GM21786 (cell line): Measurements from ENCODE around the gene FARP1.

Experiments
- ATAC-seq: cut with Tn5 transposase; IDR thresholded peaks from one replicate; pipeline ENCODE4 v1.9.1; 2021; ENCODE audit not compliant: unreplicated experiment

The FARP1 gene

DNA sequence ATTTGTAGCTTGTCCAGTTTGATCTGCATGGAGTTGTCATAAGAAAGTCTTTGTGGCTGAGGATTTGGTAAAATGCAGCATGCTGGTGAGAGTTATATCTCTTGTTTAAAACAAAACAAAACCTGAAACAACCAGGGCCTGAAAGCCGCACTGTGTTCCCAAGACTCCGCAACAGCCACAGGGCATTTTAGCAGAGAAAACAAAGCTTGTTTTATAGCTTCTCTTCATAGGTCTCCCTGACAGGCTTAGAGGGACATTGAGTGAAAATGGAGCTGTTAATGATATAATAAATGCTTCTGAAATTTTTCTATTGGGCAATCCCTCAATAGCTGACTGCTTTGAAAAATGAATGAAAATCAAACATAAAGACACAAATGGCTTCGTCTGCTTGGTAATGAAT, 182.8 kb downstream of the FARP1 start:
- ATAC-seq, result no peak

DNA sequence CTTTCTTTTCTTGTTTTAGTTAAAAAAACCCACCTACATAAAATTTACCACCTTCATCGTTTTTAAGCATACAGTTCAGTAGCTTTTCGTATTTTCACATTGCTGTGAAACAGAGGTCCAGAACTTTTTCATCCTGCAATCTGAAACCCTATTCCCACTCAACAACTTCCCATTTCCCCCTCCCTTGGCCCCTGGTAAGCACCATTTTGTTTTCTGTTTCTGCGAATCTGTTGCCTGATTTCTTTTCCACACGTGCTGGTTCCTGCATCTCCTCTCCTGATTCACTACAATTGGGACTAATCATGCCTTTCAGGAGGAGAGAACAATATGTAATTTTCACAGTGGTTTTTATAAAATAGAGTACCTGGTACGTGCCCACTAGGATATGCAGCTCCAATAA, 183.4 kb downstream of the FARP1 start:
- no peak for ATAC-seq

DNA sequence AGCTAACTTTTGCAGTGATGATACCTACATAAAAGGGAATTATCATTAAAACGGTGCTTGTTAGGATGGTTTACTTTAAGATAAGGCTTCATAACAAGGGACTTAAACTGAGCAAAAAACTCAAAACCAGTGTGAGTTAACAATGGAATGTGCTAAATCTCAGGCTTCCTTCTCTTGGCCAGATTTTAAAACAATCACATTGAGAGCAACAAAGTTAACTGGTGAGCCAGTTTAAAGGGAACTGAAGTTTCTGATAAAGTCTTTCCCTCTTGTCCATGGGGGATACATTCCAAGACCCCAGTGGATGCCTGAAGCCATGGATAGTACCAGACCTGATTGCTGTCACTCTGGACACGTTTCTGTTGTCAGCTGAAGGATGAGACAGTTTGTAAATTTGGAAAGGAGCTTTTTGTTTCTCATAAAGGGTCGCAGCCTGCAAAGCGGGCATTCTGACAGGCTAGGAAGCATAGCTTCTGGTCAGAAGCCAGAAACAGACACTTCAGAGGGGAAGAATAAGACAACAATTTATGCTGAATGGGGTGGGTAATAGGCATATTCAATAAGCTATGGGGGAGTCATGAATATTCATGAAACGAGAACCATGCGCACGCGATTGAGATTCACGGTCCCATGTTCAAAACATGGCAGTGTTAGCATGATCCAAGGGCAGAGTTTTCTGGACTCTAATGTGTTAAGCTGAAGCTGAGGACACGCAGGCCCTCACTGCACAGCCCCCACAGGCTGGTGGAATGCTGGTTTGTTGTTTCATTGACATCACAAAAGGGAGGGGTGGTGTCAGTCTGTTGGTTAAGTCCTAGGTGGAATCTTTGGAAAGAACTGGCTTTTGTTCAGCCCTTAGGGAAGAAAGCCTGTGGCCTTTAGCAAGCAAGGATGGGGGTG, 184.7 kb downstream of the FARP1 start:
- no peak for ATAC-seq

DNA sequence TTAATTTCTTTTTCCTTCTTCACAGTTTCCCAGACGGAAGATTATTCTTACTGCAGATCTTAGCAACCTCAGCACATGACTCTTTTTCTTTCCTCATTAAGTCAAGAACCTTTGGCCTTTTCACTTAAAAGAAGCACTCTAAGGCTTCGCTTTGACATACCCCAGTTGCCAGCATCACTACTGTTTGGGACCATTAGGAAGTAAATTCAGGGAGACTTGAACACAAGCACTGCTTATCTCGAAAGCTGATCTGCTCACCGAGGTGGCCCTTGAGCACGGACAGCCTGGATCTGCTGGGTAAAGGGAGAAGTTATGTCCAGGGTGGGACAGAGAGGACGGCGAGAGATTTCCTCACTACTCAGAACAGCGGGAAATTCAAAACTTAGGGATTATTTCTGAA, 185.6 kb downstream of the FARP1 start:
- ATAC-seq, result no peak

DNA sequence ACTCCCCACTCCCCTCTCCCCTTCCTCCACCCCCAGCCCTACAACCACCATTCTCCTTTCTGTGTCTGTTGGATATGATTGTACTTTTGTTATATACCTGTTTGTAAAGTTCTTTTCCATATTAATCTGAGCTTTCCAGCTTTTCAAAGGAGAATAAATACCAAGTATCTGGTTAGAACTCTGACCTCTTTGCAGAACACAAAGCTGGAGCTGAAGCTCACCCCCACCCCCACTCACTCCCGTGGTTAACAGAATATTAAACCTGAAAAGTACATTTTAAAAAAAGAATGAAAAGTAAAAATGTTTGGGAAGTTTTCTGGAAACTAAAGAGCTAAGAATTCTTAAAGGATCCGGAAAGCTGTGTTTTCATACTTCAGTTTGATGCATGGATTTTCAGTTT, 189.3 kb downstream of the FARP1 start:
- no peak for ATAC-seq

DNA sequence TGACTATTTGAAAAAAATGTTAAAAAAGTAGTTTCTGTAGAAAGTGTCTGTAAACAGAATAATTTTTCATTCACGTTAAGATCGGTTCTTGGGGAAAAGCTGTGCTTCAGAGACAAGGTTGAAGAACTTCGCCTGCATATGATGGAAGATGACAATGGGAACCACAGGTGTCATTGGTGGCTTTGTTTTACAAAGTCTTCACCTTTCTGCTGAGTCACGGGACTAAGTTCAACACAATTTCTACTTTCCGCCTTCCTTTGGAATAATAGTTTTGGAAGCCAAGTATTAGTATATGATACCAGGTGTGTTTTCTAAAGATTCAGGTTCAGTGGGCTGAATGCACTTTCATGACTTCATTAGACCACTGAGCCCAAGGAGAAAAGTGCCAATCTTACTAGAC, 189.8 kb downstream of the FARP1 start:
- no peak for ATAC-seq

DNA sequence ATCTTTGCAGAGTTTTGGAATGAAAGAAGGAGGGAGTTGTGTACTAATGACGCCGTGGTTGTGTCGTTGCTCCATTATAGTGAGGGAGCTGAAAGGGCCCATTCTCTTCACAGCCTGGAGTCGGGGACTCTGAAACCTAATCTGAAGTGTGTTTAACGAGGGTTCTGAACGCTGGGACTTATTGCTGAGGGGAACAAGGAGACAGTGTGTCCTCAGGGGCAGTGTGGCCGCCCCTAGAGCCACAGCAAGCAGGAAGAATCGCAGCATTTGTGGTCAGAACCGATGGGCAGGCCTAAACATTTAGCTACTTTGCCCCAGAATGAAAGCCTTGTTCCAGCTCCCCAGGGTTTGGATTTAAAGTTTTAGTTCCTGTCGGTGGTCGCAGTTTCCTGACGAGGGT, 190.6 kb downstream of the FARP1 start:
- ATAC-seq, result no peak

DNA sequence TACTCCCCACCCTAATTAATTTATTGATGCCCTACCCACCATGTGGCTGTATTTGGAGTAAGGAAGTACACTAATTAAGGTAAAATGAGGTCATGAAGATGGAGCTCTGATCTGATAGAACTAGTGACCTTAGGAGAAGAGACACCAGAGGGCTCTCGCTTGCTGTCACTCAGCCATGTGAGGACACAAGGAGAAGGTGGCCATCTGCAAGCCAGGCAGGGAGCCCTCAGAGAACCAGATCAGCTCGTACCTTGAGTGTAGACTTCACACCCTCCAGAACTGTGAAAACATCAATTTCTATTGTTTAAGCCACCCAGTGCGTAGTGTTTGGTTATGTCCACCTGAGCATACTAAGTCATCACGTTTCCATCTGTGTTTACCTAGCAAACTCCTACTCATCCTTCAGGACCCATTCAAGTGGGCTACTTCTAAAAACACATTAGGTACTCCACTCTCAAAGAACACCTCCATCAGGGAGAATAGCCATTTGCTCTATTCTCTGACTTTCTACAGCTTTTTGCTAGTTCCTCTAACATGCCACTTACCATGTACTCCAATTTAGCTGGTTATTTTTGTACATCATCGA, 191.8 kb downstream of the FARP1 start:
- no peak for ATAC-seq

DNA sequence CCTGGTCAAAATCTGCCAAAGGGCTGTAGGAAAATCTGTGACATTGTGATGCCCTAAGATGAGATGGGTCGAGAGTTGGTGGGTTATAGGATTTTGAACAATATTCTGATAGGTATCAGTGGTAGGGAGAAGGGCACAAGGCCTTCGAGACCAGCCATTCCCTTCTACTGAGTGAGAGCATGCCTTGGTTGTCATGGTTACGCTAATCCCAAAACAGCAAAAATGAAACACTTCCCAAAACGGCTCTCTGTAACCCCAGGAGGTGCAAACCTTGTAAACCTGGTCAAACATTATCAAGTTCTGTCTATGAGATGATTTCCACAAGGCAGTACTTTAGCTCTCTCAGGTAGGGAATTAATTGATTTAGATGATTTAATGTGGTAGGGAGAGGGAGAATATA, 192.8 kb downstream of the FARP1 start:
- ATAC-seq, result no peak

DNA sequence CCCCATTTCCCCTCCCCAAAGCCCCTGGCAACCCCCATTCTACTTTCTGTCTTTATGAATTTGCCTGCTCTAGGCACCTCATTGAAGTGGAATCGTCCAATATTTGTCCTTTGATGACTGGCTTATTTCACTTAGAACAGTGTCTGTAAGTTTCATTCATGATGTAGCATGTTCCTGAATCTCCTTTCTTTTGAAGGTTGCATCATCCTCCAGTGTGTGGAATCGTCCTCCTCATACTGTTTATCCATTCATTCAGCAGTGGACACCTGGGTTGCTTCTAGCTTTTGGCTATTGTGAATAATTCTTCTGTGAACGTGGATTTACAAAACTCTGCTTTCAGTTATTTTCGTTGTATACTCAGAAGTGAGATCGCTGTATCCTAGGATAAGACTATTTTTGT, 195.4 kb downstream of the FARP1 start:
- no peak for ATAC-seq

DNA sequence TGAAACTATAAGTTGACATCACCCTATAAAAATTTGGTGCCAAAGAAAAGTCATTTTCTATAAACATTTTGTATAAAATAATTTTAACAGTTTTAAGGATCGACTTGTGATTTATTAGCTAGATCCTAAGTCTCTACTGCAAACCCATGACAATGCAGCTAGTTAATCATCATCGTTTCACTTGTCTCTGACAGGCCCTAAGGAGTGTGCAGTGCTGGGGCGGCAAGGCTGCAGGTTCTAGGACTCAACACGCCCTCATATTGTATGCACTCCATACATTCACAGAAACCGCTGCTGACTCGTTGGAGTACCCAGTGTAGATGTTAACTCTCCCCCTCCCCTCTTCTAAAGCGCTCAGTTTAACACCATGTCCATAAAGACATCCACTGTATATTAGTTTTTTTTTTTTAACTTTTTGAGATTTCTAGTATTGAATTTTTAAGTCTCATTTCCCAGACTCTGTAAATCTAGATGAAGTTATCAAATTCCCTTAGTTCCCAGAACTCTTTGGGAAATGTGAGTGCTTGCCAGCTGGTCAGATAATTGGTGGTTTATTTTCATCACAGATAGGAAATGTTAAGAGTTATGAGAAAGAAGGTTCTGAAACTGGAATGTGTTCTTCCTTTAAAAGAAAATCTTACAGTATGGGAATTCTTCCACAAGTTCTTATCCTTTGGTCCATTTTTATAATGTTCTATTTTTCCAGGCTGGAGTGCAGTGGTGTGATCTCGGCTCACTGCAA, 197.0 kb downstream of the FARP1 start:
- no peak for ATAC-seq

DNA sequence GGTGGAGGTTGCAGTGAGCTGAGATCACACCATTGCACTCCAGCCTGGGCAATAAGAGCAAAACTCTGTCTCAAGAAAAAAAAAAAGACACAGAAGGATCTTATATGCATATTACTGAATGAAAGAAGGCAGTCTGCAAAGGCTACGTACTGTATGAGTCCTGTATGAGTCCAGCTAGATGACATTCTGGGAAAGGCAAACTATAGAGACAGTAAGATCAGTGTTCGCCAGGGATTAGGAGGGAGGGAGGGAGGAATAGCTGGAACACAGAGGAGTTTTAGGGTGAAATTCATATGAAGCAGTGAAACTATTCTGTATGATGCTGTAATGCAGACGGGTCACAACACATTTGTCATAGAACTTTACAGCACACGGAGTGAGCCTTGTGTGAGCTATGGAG, 200.1 kb downstream of the FARP1 start:
- no peak for ATAC-seq

DNA sequence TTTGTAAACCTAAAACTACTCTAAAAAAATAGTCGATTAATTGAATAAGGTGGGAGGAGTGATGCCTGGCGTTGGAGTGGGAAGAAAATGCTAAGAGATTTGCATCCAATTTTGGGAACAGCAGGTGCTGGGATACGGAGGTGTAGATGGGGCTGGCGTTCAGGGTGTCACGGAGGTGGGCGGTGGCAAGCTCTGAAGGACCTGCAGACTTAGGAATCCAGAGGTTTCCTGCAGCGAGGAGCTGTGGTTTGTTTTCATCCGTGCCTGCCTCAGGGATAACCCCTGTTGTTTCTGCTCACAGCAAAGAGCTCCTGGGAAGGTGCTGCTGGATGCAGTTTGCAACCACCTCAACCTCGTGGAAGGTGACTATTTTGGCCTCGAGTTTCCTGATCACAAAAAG, 200.6 kb downstream of the FARP1 start:
- no peak for ATAC-seq

DNA sequence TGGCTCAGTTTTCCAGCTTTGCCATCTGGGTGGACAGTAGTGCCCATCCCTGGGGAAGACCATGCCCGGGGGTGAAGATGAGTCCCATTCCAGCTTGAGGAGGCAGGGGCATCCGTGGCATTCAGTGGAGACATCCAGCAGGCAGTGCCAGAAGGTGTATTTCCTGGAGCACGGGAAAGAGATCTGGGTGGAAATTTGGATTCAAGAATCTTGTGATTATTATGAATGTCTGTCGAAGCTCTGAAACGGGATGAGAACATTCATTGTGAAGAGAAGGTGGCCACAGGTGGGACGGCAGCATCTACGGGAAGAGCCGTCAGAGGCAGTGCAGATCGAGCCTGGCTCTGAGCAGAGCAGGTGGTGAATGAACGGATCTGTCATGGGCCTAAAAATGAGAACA, 201.5 kb downstream of the FARP1 start:
- no peak for ATAC-seq

DNA sequence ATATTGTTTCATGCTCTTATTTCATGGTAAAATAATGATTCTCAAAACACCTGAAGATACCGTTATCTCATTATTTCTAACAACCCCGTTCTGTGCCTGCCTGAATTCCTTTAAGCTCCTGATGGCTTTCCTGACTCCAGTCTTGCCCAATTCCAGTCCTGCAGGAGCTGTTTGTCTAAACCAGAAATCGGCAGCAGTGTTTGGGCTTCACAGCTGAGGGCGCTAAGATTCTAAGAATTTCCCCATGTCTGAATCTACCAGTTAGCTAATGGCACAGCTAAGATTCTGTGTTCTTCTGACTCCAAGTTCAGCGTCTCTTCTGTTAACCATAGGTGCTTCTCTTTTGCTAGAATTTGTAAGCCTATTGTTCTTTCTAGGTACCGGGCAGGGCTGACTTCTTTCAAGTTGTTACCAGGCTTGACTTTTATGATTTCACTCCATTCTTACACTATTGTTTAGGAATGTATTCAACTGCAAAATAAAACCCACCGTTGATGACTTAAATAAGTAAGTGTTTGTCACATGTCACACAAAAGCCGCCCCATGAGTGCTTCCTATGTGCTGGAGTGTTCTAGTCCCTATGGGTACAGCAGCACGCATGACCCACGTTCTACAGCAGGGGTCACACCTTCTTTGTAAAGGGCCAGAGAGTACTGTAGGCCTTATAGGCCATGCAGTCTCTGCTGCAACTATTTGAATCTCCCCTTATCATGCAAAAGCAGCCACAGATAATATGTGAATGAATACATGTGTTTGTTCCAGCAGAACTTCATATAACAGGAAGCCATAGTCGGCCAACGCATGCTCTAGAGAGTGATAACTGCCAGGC, 202.4 kb downstream of the FARP1 start:
- no peak for ATAC-seq

DNA sequence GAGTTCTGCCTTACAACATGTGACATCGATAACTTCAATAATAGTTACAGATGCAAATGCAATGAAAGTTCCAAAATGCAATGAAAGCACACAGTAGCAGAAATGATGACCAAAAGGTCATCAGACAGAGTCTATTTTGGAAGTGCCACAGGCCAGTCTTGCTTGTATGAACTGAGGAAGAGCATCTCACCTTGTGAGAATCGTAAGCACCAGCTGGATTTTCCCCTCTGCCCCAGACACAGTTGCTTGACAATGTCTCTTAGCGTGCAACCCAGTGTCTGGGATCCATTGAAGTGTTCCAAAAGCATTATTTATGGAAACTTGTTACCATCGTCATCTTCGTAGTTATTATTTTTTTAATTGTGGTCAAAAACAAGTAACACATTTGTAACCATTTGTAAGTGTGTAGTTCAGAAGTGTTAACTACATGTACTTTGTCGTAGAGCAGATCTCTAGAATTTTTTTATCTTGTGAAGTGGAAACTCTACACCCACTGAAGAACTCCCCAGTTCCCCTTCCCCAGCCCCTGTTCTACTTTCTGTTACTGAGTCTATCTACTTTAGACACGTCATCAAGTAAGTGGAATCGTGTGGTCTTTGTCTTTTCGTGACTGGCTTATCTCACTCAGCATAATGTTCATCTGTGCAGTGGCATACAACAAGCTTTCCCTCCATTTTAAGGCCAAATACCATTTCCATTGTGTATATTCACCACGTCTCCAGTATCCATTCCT, 204.2 kb downstream of the FARP1 start:
- no peak for ATAC-seq

DNA sequence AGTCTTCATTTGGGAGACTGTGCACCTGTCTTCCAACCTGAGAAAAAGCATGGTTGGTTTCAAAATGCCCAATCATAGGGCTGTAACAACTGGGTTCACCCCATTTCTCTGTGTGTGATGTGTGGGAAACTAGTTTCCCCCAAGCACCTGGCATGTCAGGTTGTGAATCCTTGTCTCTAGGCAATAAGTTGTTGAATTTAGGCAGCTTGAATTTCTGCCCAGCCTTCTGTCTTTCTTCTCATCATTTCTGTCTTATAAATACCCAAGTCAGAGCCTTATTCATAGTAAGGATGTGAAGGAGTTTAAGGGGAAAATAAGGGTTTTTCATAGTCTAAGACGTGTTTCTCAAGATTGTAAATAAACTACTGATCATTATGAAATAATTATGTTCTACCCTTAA, 204.9 kb downstream of the FARP1 start:
- ATAC-seq, result no peak

DNA sequence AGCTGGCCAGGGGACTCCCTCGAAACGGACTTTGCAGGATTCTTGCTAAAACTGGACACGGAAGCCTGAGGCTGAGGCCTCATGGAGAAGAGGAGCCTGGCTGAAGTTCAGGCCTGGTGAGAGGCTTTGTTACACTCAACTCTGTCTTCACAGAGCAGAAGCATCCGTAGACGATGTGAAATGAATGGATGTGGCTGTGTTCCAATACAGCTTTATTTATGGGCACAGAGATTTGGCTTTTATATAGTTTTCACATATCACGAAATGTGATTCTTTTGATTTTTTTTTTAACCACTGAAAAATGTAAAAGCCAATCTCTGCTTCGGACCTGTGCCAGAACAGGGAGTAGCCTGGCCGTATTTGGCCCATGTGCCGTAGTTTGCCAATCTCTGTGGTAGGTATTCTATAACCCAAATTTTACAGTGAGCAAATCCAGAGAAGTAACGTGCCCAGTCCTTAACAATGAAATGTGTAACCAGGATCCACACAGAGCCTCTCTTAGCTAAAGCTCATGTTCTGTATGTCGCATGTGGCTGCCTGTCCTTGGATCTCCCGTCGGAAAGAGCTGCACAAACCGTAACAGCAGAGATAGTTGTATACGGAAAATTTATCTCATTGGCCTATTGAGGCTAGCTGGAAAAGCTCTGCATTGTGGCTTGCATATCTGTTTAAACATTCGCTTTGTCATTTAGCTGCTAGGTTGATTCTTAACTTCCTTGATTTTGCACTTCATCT, 205.7 kb downstream of the FARP1 start:
- ATAC-seq, result no peak

DNA sequence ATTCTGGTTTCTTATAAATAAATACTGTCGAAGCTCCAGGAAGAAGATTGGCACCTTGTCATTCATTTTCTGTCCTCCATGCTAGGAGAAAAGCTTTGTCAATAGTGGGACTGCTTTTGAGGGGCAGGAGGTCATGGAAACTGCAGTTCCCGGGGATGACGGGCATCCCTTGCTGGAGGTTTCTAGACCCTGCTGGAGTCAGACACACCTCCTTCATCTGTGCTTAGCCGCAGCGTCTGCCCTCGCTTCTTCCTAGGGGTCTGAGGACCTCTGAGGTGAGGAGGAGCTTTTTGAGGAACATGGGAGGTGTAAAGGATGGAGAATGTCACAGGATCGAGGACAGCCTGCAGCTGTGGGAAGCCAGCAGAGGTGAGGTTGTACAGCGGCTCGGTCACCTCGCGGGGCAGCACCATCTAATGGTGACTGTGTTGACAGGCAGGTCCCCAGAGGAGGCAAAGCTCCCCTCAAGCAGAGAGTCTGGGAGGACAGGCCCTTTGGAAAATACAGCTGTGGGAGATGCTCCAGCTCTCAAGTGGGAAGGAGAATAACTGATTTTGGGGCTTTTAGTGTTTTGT, 206.9 kb downstream of the FARP1 start:
- ATAC-seq, result no peak
